HepG2 (cell line): ENCODE data around the gene P2RX1. TPM values are rescaled to one million over a fixed set of nuclear protein-coding genes. Genes with fewer than 3 reads are reported as not detected.

Source experiments
- HOXA9 ChIP-seq: sonication (generic); formaldehyde crosslinking; IDR thresholded peaks from 2 replicates; pipeline ENCODE4 v1.8.1; 2022; ENCODE audit warnings: missing genetic modification reagents, mild to moderate bottlenecking, moderate library complexity, borderline replicate concordance
- NFKBIZ ChIP-seq: IDR thresholded peaks from 2 replicates; pipeline ENCODE4 v1.6.1; 2018; ENCODE audit warnings: missing genetic modification reagents, missing compliant biosample characterization
- RAD21 ChIP-seq: fragments of 450-650 bp; formaldehyde crosslinking; IDR thresholded peaks from 2 replicates; pipeline ENCODE4 v1.5.0; 2020; ENCODE audit warnings: mild to moderate bottlenecking
- RELA ChIP-seq: sonication (generic); formaldehyde crosslinking; IDR thresholded peaks from 2 replicates; pipeline ENCODE4 v1.4.0; 2020; ENCODE audit warnings: missing genetic modification reagents
- RFX3 ChIP-seq: IDR thresholded peaks from 2 replicates; pipeline ENCODE4 v1.6.1; 2016; ENCODE audit warnings: missing biosample characterization, missing genetic modification reagents
- SOX13 ChIP-seq, 3 experiments: fragments of 450-650 bp in 1 of 3; sonication (generic) in 1 of 3; formaldehyde crosslinking in 1 of 3; IDR thresholded peaks in 2 of 3; conservative IDR thresholded peaks in 1 of 3; 2 replicates each; pipeline versions ENCODE4 v1.5.0 to v1.6.1; 2016 to 2020; ENCODE audit warnings: antibody characterized with exemption in 1 of 3, mild to moderate bottlenecking in 1 of 3, missing compliant biosample characterization in 1 of 3, missing genetic modification reagents in 1 of 3, moderate library complexity in 1 of 3
- SUZ12 ChIP-seq: fragments of 150-350 bp; IDR thresholded peaks from 2 replicates; pipeline ENCODE4 v1.6.1; 2014; ENCODE audit warnings: low read depth, low read length
- ZBTB8A ChIP-seq: sonication (generic); formaldehyde crosslinking; IDR thresholded peaks from 2 replicates; pipeline ENCODE4 v1.4.0; 2020; ENCODE audit warnings: mild to moderate bottlenecking, low read depth, missing genetic modification reagents, borderline replicate concordance
- ZFP82 ChIP-seq: sonication (generic); formaldehyde crosslinking; IDR thresholded peaks from 2 replicates; pipeline ENCODE4 v1.5.1; 2020; ENCODE audit warnings: mild to moderate bottlenecking, missing genetic modification reagents, borderline replicate concordance
- ZNF225 ChIP-seq: sonication (generic); formaldehyde crosslinking; IDR thresholded peaks from 2 replicates; pipeline ENCODE4 v1.4.0; 2020; ENCODE audit warnings: mild to moderate bottlenecking, missing genetic modification reagents
- ZNF33A ChIP-seq: sonication (generic); formaldehyde crosslinking; IDR thresholded peaks from 2 replicates; pipeline ENCODE4 v1.5.1; 2020; ENCODE audit warnings: missing genetic modification reagents, mild to moderate bottlenecking, moderate library complexity, borderline replicate concordance
- ZNF720 ChIP-seq: sonication (generic); formaldehyde crosslinking; IDR thresholded peaks from 2 replicates; pipeline ENCODE4 v1.4.0; 2020; ENCODE audit warnings: missing genetic modification reagents
- ZNF749 ChIP-seq: sonication (generic); formaldehyde crosslinking; IDR thresholded peaks from 2 replicates; pipeline ENCODE4 v1.8.0; 2022; ENCODE audit warnings: mild to moderate bottlenecking, missing genetic modification reagents, moderate library complexity, borderline replicate concordance
- polyA plus RNA-seq, 8 experiments: library from polyadenylated mRNA; depleted of rRNA in 3 of 8; stranded (reverse) in 7 of 8; unstranded in 1 of 8; fragments of >200 nt; fragmentation: Illumina TruSeq in 4 of 8; extraction: Trizol in 4 of 8; gene quantifications; 2 replicates each; pipeline versions ENCODE4 v1.2.1 to v1.2.3, GENCODE V29; 2011 to 2016; ENCODE audit warnings: low read depth in 4 of 8, missing spikeins in 1 of 8, mixed read lengths in 1 of 8; ENCODE audit not compliant: insufficient read depth in 1 of 8
- total RNA-seq, 5 experiments: library from RNA; depleted of rRNA; stranded (reverse); fragments of >200 nt; fragmentation: Illumina TruSeq; extraction: Trizol; gene quantifications; 2 replicates each; pipeline ENCODE4 v1.2.3, GENCODE V29; 2016; ENCODE audit warnings: low read depth in 1 of 5
- TF ChIP-seq, protein P1 (sequence below): sonication (generic); formaldehyde crosslinking; IDR thresholded peaks from 2 replicates; pipeline ENCODE4 v1.4.0; 2020; ENCODE audit warnings: missing genetic modification reagents
- TF ChIP-seq, protein P2 (sequence below): sonication (generic); formaldehyde crosslinking; IDR thresholded peaks from 2 replicates; pipeline ENCODE4 v1.8.0; 2022; ENCODE audit warnings: missing genetic modification reagents, mild to moderate bottlenecking, borderline replicate concordance
- TF ChIP-seq, protein P3 (sequence below): IDR thresholded peaks from 2 replicates; pipeline ENCODE4 v1.6.1; 2012; ENCODE audit warnings: inconsistent platforms
- TF ChIP-seq, protein P4 (sequence below): sonication (generic); formaldehyde crosslinking; IDR thresholded peaks from 2 replicates; pipeline ENCODE4 v1.5.0; 2020; ENCODE audit warnings: mild to moderate bottlenecking, missing genetic modification reagents
- TF ChIP-seq, protein P5 (sequence below): sonication (generic); formaldehyde crosslinking; IDR thresholded peaks from 2 replicates; pipeline ENCODE4 v1.4.0; 2020; ENCODE audit warnings: mild to moderate bottlenecking, missing genetic modification reagents

The P2RX1 gene
- total and polyA plus RNA-seq, 2 of the 13 experiments (the other 11 are each of a cell fraction or from before 2014, with no cell fraction given) = 0.04 to 0.50 TPM

DNA sequence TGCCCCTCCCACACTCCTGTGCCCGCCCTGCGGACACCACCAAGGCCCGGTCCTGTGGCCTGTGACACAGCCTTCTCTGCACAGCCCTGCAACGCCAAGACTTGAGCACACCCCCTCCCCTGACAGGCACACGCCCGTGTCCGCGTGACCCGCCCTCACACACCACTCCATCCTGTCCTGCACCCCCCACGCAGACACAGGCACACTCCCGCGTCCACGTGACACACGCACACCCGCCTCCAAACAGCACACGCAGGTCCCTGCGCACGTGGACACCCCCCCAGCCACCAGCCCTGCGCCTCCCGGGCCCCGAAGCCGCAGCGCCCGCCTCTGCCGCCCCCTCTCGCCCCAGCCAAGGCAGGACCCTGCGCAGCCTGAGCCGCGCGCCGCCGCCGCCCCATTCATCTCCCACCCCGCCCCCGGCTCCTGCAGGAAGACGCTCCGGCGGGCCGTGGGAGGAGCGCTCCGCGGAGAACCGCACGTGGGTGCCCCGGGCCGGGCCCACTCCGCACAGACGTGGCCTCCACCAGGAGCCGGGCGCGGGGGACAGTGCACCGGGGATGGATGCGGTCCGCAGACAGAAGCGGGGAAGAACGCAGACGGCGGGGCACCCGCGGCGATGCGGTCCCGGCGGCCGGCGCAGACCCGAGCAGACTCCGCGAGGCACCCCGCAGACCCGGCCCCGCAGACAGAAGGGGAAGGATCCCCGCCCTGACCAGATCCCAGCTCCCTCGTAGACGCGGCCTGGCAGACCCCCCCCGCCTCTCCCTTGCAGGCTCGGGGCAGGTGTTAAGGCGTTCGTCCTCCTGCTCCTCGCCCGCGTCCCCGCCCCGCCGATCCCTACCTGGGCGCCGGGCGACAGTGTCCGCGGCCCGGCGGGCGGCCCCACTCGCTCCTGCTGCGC lies 23.9 kb downstream of the P2RX1 start (continued):
- TF ChIP-seq ZFP82 (CRISPR knock-in tag) = 0 out of 2 replicates have a peak, but pooled peaks have one; percentile 44
- no peak for TF ChIP-seq RELA (CRISPR knock-in tag)
- no peak for TF ChIP-seq NFKBIZ (CRISPR knock-in tag)
- TF ChIP-seq, protein P1, sequence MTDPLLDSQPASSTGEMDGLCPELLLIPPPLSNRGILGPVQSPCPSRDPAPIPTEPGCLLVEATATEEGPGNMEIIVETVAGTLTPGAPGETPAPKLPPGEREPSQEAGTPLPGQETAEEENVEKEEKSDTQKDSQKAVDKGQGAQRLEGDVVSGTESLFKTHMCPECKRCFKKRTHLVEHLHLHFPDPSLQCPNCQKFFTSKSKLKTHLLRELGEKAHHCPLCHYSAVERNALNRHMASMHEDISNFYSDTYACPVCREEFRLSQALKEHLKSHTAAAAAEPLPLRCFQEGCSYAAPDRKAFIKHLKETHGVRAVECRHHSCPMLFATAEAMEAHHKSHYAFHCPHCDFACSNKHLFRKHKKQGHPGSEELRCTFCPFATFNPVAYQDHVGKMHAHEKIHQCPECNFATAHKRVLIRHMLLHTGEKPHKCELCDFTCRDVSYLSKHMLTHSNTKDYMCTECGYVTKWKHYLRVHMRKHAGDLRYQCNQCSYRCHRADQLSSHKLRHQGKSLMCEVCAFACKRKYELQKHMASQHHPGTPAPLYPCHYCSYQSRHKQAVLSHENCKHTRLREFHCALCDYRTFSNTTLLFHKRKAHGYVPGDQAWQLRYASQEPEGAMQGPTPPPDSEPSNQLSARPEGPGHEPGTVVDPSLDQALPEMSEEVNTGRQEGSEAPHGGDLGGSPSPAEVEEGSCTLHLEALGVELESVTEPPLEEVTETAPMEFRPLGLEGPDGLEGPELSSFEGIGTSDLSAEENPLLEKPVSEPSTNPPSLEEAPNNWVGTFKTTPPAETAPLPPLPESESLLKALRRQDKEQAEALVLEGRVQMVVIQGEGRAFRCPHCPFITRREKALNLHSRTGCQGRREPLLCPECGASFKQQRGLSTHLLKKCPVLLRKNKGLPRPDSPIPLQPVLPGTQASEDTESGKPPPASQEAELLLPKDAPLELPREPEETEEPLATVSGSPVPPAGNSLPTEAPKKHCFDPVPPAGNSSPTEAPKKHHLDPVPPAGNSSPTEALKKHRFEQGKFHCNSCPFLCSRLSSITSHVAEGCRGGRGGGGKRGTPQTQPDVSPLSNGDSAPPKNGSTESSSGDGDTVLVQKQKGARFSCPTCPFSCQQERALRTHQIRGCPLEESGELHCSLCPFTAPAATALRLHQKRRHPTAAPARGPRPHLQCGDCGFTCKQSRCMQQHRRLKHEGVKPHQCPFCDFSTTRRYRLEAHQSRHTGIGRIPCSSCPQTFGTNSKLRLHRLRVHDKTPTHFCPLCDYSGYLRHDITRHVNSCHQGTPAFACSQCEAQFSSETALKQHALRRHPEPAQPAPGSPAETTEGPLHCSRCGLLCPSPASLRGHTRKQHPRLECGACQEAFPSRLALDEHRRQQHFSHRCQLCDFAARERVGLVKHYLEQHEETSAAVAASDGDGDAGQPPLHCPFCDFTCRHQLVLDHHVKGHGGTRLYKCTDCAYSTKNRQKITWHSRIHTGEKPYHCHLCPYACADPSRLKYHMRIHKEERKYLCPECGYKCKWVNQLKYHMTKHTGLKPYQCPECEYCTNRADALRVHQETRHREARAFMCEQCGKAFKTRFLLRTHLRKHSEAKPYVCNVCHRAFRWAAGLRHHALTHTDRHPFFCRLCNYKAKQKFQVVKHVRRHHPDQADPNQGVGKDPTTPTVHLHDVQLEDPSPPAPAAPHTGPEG (CRISPR knock-in tag) = no peak
- no peak for TF ChIP-seq ZNF33A
- TF ChIP-seq ZBTB8A = no peak
- TF ChIP-seq SOX13 (IDR thresholded peaks at IDR 0.05) = no peak
- no peak for TF ChIP-seq SOX13 (CRISPR knock-in tag; conservative IDR thresholded peaks at IDR 0.05 in 1 of 2, IDR thresholded peaks at IDR 0.05 in 1 of 2)
- TF ChIP-seq, protein P2, sequence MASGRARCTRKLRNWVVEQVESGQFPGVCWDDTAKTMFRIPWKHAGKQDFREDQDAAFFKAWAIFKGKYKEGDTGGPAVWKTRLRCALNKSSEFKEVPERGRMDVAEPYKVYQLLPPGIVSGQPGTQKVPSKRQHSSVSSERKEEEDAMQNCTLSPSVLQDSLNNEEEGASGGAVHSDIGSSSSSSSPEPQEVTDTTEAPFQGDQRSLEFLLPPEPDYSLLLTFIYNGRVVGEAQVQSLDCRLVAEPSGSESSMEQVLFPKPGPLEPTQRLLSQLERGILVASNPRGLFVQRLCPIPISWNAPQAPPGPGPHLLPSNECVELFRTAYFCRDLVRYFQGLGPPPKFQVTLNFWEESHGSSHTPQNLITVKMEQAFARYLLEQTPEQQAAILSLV = no peak
- TF ChIP-seq HOXA9 (CRISPR knock-in tag) = no peak
- TF ChIP-seq ZNF749 (CRISPR knock-in tag) = no peak
- 0 out of 2 replicates have a peak, but pooled peaks have one; percentile 36 for TF ChIP-seq ZNF225
- TF ChIP-seq ZNF720 (CRISPR knock-in tag) = no peak
- TF ChIP-seq, protein P3, sequence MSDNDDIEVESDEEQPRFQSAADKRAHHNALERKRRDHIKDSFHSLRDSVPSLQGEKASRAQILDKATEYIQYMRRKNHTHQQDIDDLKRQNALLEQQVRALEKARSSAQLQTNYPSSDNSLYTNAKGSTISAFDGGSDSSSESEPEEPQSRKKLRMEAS = peak; percentile 79
- TF ChIP-seq SUZ12 = no peak
- TF ChIP-seq, protein P4, sequence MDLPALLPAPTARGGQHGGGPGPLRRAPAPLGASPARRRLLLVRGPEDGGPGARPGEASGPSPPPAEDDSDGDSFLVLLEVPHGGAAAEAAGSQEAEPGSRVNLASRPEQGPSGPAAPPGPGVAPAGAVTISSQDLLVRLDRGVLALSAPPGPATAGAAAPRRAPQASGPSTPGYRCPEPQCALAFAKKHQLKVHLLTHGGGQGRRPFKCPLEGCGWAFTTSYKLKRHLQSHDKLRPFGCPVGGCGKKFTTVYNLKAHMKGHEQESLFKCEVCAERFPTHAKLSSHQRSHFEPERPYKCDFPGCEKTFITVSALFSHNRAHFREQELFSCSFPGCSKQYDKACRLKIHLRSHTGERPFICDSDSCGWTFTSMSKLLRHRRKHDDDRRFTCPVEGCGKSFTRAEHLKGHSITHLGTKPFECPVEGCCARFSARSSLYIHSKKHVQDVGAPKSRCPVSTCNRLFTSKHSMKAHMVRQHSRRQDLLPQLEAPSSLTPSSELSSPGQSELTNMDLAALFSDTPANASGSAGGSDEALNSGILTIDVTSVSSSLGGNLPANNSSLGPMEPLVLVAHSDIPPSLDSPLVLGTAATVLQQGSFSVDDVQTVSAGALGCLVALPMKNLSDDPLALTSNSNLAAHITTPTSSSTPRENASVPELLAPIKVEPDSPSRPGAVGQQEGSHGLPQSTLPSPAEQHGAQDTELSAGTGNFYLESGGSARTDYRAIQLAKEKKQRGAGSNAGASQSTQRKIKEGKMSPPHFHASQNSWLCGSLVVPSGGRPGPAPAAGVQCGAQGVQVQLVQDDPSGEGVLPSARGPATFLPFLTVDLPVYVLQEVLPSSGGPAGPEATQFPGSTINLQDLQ (CRISPR knock-in tag) = no peak
- TF ChIP-seq RAD21 (CRISPR knock-in tag) = 0 out of 2 replicates have a peak, but pooled peaks have one; percentile 9
- TF ChIP-seq, protein P5, sequence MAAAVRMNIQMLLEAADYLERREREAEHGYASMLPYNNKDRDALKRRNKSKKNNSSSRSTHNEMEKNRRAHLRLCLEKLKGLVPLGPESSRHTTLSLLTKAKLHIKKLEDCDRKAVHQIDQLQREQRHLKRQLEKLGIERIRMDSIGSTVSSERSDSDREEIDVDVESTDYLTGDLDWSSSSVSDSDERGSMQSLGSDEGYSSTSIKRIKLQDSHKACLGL = no peak
- TF ChIP-seq RFX3 (CRISPR knock-in tag) = no peak
